H1 (cell line): Measurements from ENCODE around the gene TRMT6. TPM values are rescaled to one million over a fixed set of nuclear protein-coding genes. Genes with fewer than 3 reads are reported as not detected.

Experiments
- CTCF ChIA-PET: fragments of 300-600 bp; sonication (Branson Sonifier 250); formaldehyde crosslinking; loops from one replicate; lab custom pipeline; 2021; ENCODE audit not compliant: partially characterized antibody; lab: Charles Lee
- POLR2A ChIA-PET: fragments of 300-600 bp; sonication (Branson Sonifier 250); formaldehyde crosslinking; loops from one replicate; lab custom pipeline; 2021; ENCODE audit warnings: inconsistent platforms; ENCODE audit not compliant: partially characterized antibody; lab: Charles Lee
- DNase-seq, 2 experiments: peaks; one replicate each; pipeline versions ENCODE4 v3.0.0 to v3.0.0-alpha.2; 2010 to 2022; ENCODE audit warnings: low spot score in 2 of 2, low read depth in 1 of 2, mixed read lengths in 1 of 2
- FAIRE-seq: peaks from 2 replicates; lab custom pipeline; 2011; peaks lifted over from hg19 to GRCh38; lab: Jason Lieb, UNC
- H2AFZ ChIP-seq: 2 replicates; pipeline ENCODE4 v1.8.1; 2012; ENCODE audit warnings: low read length, inconsistent platforms
- H2AK5ac ChIP-seq: 2 replicates; pipeline ENCODE4 v1.6.1; 2013; ENCODE audit warnings: low read depth, low read length
- H2BK120ac ChIP-seq: replicated peaks from 2 replicates; pipeline ENCODE3; 2013; ENCODE audit warnings: low read depth, low read length, inconsistent platforms
- H2BK12ac ChIP-seq: 2 replicates; pipeline ENCODE4 v1.6.1; 2013; ENCODE audit warnings: low read depth, low read length
- H2BK15ac ChIP-seq: 2 replicates; pipeline ENCODE4 v1.6.1; 2013; ENCODE audit warnings: low read length
- H2BK20ac ChIP-seq: 2 replicates; pipeline ENCODE4 v1.6.1; 2013; ENCODE audit warnings: low read length
- H2BK5ac ChIP-seq: 2 replicates; pipeline ENCODE4 v1.6.1; 2013; ENCODE audit warnings: low read depth, low read length
- H3K14ac ChIP-seq: 2 replicates; pipeline ENCODE4 v1.6.1; 2013; ENCODE audit warnings: inconsistent platforms; ENCODE audit not compliant: insufficient read length
- H3K18ac ChIP-seq: 2 replicates; pipeline ENCODE4 v1.6.1; 2013; ENCODE audit warnings: low read length; ENCODE audit errors: extremely low read depth
- H3K23ac ChIP-seq: 2 replicates; pipeline ENCODE4 v1.6.1; 2013; ENCODE audit warnings: inconsistent platforms; ENCODE audit not compliant: insufficient read length
- H3K23me2 ChIP-seq: 2 replicates; pipeline ENCODE4 v1.6.1; 2013; ENCODE audit warnings: low read depth, low read length
- H3K27ac ChIP-seq: 2 replicates; pipeline ENCODE4 v1.6.1; 2011; ENCODE audit warnings: low read depth, low read length, inconsistent platforms
- H3K27me3 ChIP-seq, 4 experiments: replicated peaks in 1 of 4; 1 replicate in 1 of 4; 2 replicates in 3 of 4; pipeline versions ENCODE4 v1.6.1 to v1.8.1; 2011 to 2013; ENCODE audit warnings: low read length in 3 of 4, mild to moderate bottlenecking in 3 of 4, inconsistent platforms in 2 of 4, mixed read lengths in 2 of 4, moderate library complexity in 1 of 4; ENCODE audit not compliant: control insufficient read depth in 3 of 4, insufficient read depth in 3 of 4; ENCODE audit errors: extremely low read depth in 1 of 4
- H3K36me3 ChIP-seq, 4 experiments: 2 replicates each; pipeline versions ENCODE4 v1.6.1 to v1.8.1; 2011 to 2013; ENCODE audit warnings: mild to moderate bottlenecking in 4 of 4, low read length in 3 of 4, moderate library complexity in 2 of 4, control low read depth in 1 of 4, inconsistent platforms in 1 of 4; ENCODE audit not compliant: insufficient read depth in 4 of 4, control insufficient read depth in 2 of 4
- H3K4ac ChIP-seq: replicated peaks from 2 replicates; pipeline ENCODE3; 2013; ENCODE audit warnings: low read length, low read depth, mixed read lengths, inconsistent platforms; ENCODE audit not compliant: insufficient read length
- H3K4me1 ChIP-seq, 4 experiments: replicated peaks in 1 of 4; 1 replicate in 1 of 4; 2 replicates in 3 of 4; pipeline versions ENCODE4 v1.6.1 to v1.8.1; 2011 to 2013; ENCODE audit warnings: low read length in 3 of 4, inconsistent platforms in 2 of 4, mixed read lengths in 1 of 4; ENCODE audit not compliant: insufficient read depth in 4 of 4, control insufficient read depth in 3 of 4
- H3K4me2 ChIP-seq, 2 experiments: 2 replicates each; pipeline versions ENCODE4 v1.6.1 to v1.8.1; 2011 to 2013; ENCODE audit warnings: low read depth in 2 of 2, low read length in 2 of 2, control low read depth in 1 of 2, inconsistent platforms in 1 of 2, mild to moderate bottlenecking in 1 of 2; ENCODE audit not compliant: insufficient read depth in 1 of 2
- H3K4me3 ChIP-seq, 4 experiments: fragments of 200-600, 300-600 bp in 1 of 4; sonication (generic), shearing (Covaris generic), sonication (Bioruptor Twin) in 1 of 4; 2 replicates each; pipeline versions ENCODE4 v1.5.1 to v1.8.1; 2011 to 2016; ENCODE audit warnings: low read length in 4 of 4, low read depth in 3 of 4, control low read depth in 2 of 4, inconsistent platforms in 2 of 4, mild to moderate bottlenecking in 2 of 4, mixed read lengths in 1 of 4, moderate library complexity in 1 of 4; ENCODE audit not compliant: insufficient read depth in 2 of 4; ENCODE audit errors: extremely low read depth in 1 of 4
- H3K56ac ChIP-seq: replicated peaks from 2 replicates; pipeline ENCODE3; 2013; ENCODE audit warnings: low read depth, mild to moderate bottlenecking, mixed read lengths, low read length, inconsistent platforms; ENCODE audit not compliant: insufficient read length
- H3K79me1 ChIP-seq: 2 replicates; pipeline ENCODE4 v1.6.1; 2013; ENCODE audit warnings: low read depth, low read length, control low read depth
- H3K79me2 ChIP-seq, 2 experiments: 2 replicates each; pipeline versions ENCODE4 v1.6.1 to v1.8.1; 2012 to 2013; ENCODE audit warnings: low read length in 2 of 2, mild to moderate bottlenecking in 2 of 2, inconsistent platforms in 1 of 2; ENCODE audit not compliant: insufficient read depth in 2 of 2, control insufficient read depth in 1 of 2
- H3K9ac ChIP-seq, 4 experiments: replicated peaks in 1 of 4; 1 replicate in 1 of 4; 2 replicates in 3 of 4; pipeline versions ENCODE4 v1.6.1 to v1.8.1; 2011 to 2013; ENCODE audit warnings: low read depth in 3 of 4, low read length in 3 of 4, control low read depth in 2 of 4, mild to moderate bottlenecking in 2 of 4, moderate library complexity in 2 of 4, inconsistent platforms in 1 of 4; ENCODE audit errors: extremely low read depth in 1 of 4
- H3K9me3 ChIP-seq, 2 experiments: 2 replicates each; pipeline versions ENCODE4 v1.6.1 to v1.8.1; 2012 to 2013; ENCODE audit warnings: mild to moderate bottlenecking in 2 of 2, moderate library complexity in 2 of 2, control low read depth in 1 of 2, inconsistent platforms in 1 of 2, low read depth in 1 of 2, low read length in 1 of 2, mixed read lengths in 1 of 2; ENCODE audit not compliant: insufficient read depth in 2 of 2
- H4K20me1 ChIP-seq, 2 experiments: replicated peaks in 1 of 2; 2 replicates each; pipeline versions ENCODE3 to v1.8.1; 2011 to 2013; ENCODE audit warnings: inconsistent platforms in 2 of 2, low read length in 2 of 2, mild to moderate bottlenecking in 1 of 2; ENCODE audit not compliant: insufficient read depth in 2 of 2, control insufficient read depth in 1 of 2
- H4K5ac ChIP-seq: 2 replicates; pipeline ENCODE4 v1.6.1; 2013; ENCODE audit warnings: low read length, low read depth, mixed read lengths, inconsistent platforms; ENCODE audit not compliant: insufficient read length
- H4K8ac ChIP-seq: 2 replicates; pipeline ENCODE4 v1.8.0; 2013; ENCODE audit warnings: mild to moderate bottlenecking, moderate library complexity, low read length, inconsistent platforms; ENCODE audit not compliant: insufficient read depth; ENCODE audit errors: extremely low read depth
- H4K91ac ChIP-seq: replicated peaks from 2 replicates; pipeline ENCODE3; 2013; ENCODE audit warnings: low read length, mixed read lengths, inconsistent platforms; ENCODE audit not compliant: insufficient read length
- BCL11A ChIP-seq, 2 experiments: IDR thresholded peaks; one replicate each; pipeline ENCODE4 v1.6.1; 2011; ENCODE audit warnings: low read depth in 2 of 2, low read length in 2 of 2, mild to moderate bottlenecking in 2 of 2
- EGR1 ChIP-seq: IDR thresholded peaks from 2 replicates; pipeline ENCODE4 v1.6.1; 2011; ENCODE audit warnings: low read depth, low read length, borderline replicate concordance
- HDAC2 ChIP-seq, 2 experiments: fragments of 300-600 bp in 1 of 2; sonication (generic) in 1 of 2; IDR thresholded peaks; 2 replicates each; pipeline ENCODE4 v1.6.1; 2011 to 2012; ENCODE audit warnings: low read depth in 2 of 2, low read length in 2 of 2, mild to moderate bottlenecking in 2 of 2, moderate library complexity in 2 of 2, borderline replicate concordance in 1 of 2, inconsistent platforms in 1 of 2
- JUND ChIP-seq: IDR thresholded peaks from 2 replicates; pipeline ENCODE4 v1.6.1; 2011; ENCODE audit warnings: mild to moderate bottlenecking, improper control_type of control experiment, low read length
- KDM1A ChIP-seq: fragments of 200-600, 300-600 bp; sonication (generic); IDR thresholded peaks from 2 replicates; pipeline ENCODE4 v1.7.1; 2016; ENCODE audit warnings: mild to moderate bottlenecking, low read length, borderline replicate concordance
- MAFK ChIP-seq: IDR thresholded peaks from 2 replicates; pipeline ENCODE4 v1.6.1; 2012; ENCODE audit warnings: low read depth, mild to moderate bottlenecking, improper control_type of control experiment, low read length
- POLR2A ChIP-seq, 2 experiments: IDR thresholded peaks; 1 replicate in 1 of 2; 2 replicates in 1 of 2; pipeline ENCODE4 v1.6.1; 2011; ENCODE audit warnings: low read depth in 2 of 2, low read length in 2 of 2, mild to moderate bottlenecking in 2 of 2; ENCODE audit errors: control extremely low read depth in 1 of 2
- RXRA ChIP-seq: IDR thresholded peaks from 2 replicates; pipeline ENCODE4 v1.6.1; 2011; ENCODE audit warnings: low read depth, mild to moderate bottlenecking, low read length, moderate library complexity; ENCODE audit not compliant: insufficient read depth
- SIRT6 ChIP-seq: IDR thresholded peaks from one replicate; pipeline ENCODE4 v1.7.1; 2012; ENCODE audit warnings: low read length, inconsistent platforms
- SP1 ChIP-seq: IDR thresholded peaks from 2 replicates; pipeline ENCODE4 v1.6.1; 2011; ENCODE audit warnings: low read depth, low read length
- SUZ12 ChIP-seq: fragments of 200-600 bp; sonication (generic); IDR thresholded peaks from 2 replicates; pipeline ENCODE4 v1.6.1; 2012; ENCODE audit warnings: mild to moderate bottlenecking, inconsistent platforms, low read length, moderate library complexity, mixed read lengths
- TAF7 ChIP-seq: optimal IDR thresholded peaks from 2 replicates; pipeline ENCODE3; 2011; ENCODE audit warnings: low read depth, mild to moderate bottlenecking, inconsistent platforms, low read length, moderate library complexity, borderline replicate concordance
- TEAD4 ChIP-seq: IDR thresholded peaks from 2 replicates; pipeline ENCODE4 v1.6.1; 2012; ENCODE audit warnings: low read depth, low read length, inconsistent platforms, mixed read lengths
- WGBS, 2 experiments: shearing (Covaris generic) in 1 of 2; methylation state at CpG; one replicate each; pipeline versions ENCODE4 v1.1.6 to v1.1.7; 2013 to 2015; ENCODE audit warnings: low lambda C conversion rate in 2 of 2, mixed read lengths in 2 of 2, inconsistent platforms in 1 of 2, low coverage in 1 of 2, missing lambda C conversion rate in 1 of 2; ENCODE audit not compliant: insufficient replicate concordance in 2 of 2, insufficient coverage in 1 of 2, insufficient read length in 1 of 2; ENCODE audit errors: extremely low coverage in 1 of 2, missing lambda C conversion rate in 1 of 2; 5-methylcytosine and 5-hydroxymethylcytosine counted together
- polyA plus RNA-seq, 7 experiments: library from polyadenylated mRNA; depleted of rRNA in 3 of 7; stranded (reverse) in 5 of 7; unstranded in 2 of 7; fragments of >200 nt in 5 of 7; fragments of 200-250 nt in 2 of 7; gene quantifications; 1 replicate in 5 of 7; 2 replicates in 1 of 7; 4 replicates in 1 of 7; pipeline versions ENCODE4 v1.2.1 to v1.2.3, GENCODE V29; 2011 to 2013; ENCODE audit warnings: missing spikeins in 2 of 7, mixed read lengths in 2 of 7
- total RNA-seq: library from RNA; stranded (reverse); fragmentation: NEBNext Ultra II Directional; extraction: Animal tissue kit (Norgen Biotek cat#: 25700); gene quantifications from 2 replicates; pipeline ENCODE4 v1.2.1, GENCODE V29; 2021
- TF ChIP-seq, protein P1 (sequence below): IDR thresholded peaks from 2 replicates; pipeline ENCODE4 v1.6.1; 2011; ENCODE audit warnings: low read depth, mild to moderate bottlenecking, low read length; ENCODE audit not compliant: insufficient read depth
- TF ChIP-seq, protein P2 (sequence below): IDR thresholded peaks from 2 replicates; pipeline ENCODE4 v1.6.1; 2012; ENCODE audit warnings: inconsistent platforms

TRMT6 gene
- total and polyA plus RNA-seq, 2 of the 8 experiments (the other 6 are each of a cell fraction or from before 2014, with no cell fraction given), result 6.9 to 23.3 TPM

DNA sequence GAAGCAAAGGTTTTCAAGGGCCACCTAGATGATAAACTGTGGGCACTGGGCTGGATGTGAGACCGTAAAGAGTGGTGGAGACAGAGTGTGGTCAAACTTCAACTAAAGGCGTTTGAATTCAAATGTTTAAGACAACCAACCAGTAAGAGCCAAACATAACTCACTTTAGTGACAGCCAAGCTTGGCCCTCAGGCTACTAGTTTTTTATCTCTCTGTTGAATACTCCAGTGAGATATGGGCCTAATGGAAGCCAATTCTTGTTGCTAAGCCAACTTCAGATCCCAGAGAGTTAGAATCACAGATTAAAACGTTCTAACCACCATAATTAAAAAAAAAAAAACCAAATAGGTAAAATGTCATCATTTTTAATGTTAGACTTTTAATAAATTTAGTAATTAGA is 57.3 kb downstream of the TRMT6 start:
- Histone ChIP-seq H2BK5ac (no peak overlapping the region), H2BK15ac (no peak overlapping the region), H2AK5ac (no peak overlapping the region), H3K56ac (no peak overlapping the region), H3K79me1 (no peaks in the 10 kb centered on the region), H3K14ac (no peak overlapping the region), H3K27ac (no peak overlapping the region), H3K27me3 (no peaks in the 10 kb centered on the region), H4K8ac (no peak overlapping the region), H2BK120ac (no peak overlapping the region), H2BK12ac (no peak overlapping the region), H3K23me2 (no peaks in the 10 kb centered on the region), H4K20me1 (no peaks in the 10 kb centered on the region), H3K4me1 (no peaks in the 10 kb centered on the region), H3K9ac (no peak overlapping the region), H2BK20ac (no peak overlapping the region), H3K9me3 (no peaks in the 10 kb centered on the region), H3K23ac (no peak overlapping the region), H4K91ac (no peak overlapping the region), H2AFZ (no peak overlapping the region), H4K5ac (no peak overlapping the region), H3K36me3 (no peaks in the 10 kb centered on the region), H3K4me2 (no peak overlapping the region), H3K79me2 (no peaks in the 10 kb centered on the region), H3K4me3 (no peak overlapping the region), H3K18ac (no peak overlapping the region), H3K4ac (no peak overlapping the region)
- WGBS, 2 experiments, result 83% methylated on average over 3 of the region's 3 CpGs; no CpG with 5 or more reads in 1 of the 2 experiments
- DNase-seq, result no peak
- ChIA-PET CTCF (no interaction called here), POLR2A (no interaction called here)
- no peak for FAIRE-seq
- TF ChIP-seq EGR1 (no peak), HDAC2 (IDR thresholded peaks at IDR 0.05; ENCODE audit: borderline replicate concordance in 1 of 2, low read depth in 2 of 2, low read length in 2 of 2) (no peak), BCL11A (IDR thresholded peaks at IDR 0.05; ENCODE audit: low read depth in 2 of 2, low read length in 2 of 2) (no peak), SP1 (no peak), MAFK (no peak), TEAD4 (no peak), JUND (no peak), KDM1A (no peak), RXRA (no peak), SUZ12 (no peak), SIRT6 (no peak), TAF7 (no peak), POLR2A (IDR thresholded peaks at IDR 0.05; ENCODE audit: control extremely low read depth in 1 of 2, low read depth in 2 of 2, low read length in 2 of 2) (no peak)
- TF ChIP-seq, protein P1, sequence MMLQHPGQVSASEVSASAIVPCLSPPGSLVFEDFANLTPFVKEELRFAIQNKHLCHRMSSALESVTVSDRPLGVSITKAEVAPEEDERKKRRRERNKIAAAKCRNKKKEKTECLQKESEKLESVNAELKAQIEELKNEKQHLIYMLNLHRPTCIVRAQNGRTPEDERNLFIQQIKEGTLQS, result no peak
- TF ChIP-seq, protein P2, sequence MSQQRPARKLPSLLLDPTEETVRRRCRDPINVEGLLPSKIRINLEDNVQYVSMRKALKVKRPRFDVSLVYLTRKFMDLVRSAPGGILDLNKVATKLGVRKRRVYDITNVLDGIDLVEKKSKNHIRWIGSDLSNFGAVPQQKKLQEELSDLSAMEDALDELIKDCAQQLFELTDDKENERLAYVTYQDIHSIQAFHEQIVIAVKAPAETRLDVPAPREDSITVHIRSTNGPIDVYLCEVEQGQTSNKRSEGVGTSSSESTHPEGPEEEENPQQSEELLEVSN, result no peak
